ENCODE data around the gene DMRT1. TPM values are rescaled to one million over a fixed set of nuclear protein-coding genes. Genes with fewer than 3 reads are reported as not detected.

DMRT1 gene
- total and polyA plus RNA-seq, 3 experiments from 2014 or later: not detected

GRCh38 chr9:875119-875962, 33.8 kb downstream of the DMRT1 start:
- ChIA-PET POLR2A (no interaction called here), CTCF (no interaction called here)
- Mint-ChIP-seq H3K27ac (no peak overlapping the region), H3K27me3 (peaks cover 20 to 33% of the 10 kb centered on the region in 2 donors), H3K4me3 (no peak overlapping the region), H3K36me3 (no peaks in the 10 kb centered on the region), H3K4me1 (peaks cover 0 to 8% (median 0%) of the 10 kb centered on the region in 3 donors), H3K9me3 (no peaks in the 10 kb centered on the region)
- Histone ChIP-seq H3K27ac (ENCODE audit: low read depth, low read length) (no peak overlapping the region), H3K4me1 (ENCODE audit: insufficient read depth, low read length) (no peaks in the 10 kb centered on the region), H3K27me3 (ENCODE audit: insufficient read depth, low read length, poor library complexity, severe bottlenecking) (no peaks in the 10 kb centered on the region), H3K4me3 (ENCODE audit: low read length) (no peak overlapping the region), H3K9me3 (ENCODE audit: low read length) (no peaks in the 10 kb centered on the region), H3K36me3 (ENCODE audit: insufficient read depth, low read length) (no peaks in the 10 kb centered on the region)
- no peak for DNase-seq

GRCh38 chr9:876425-876824, 34.9 kb downstream of the DMRT1 start:
- H3K27me3 Mint-ChIP-seq: peaks cover 21 to 38% of the 10 kb centered on the region in 2 donors
- Histone ChIP-seq H3K36me3 (ENCODE audit: insufficient read depth, low read length) (no peaks in the 10 kb centered on the region), H3K4me1 (ENCODE audit: insufficient read depth, low read length) (no peaks in the 10 kb centered on the region), H3K9me3 (ENCODE audit: low read length) (no peaks in the 10 kb centered on the region), H3K27me3 (ENCODE audit: insufficient read depth, low read length, poor library complexity, severe bottlenecking) (no peaks in the 10 kb centered on the region), H3K27ac (ENCODE audit: low read depth, low read length) (no peak overlapping the region), H3K4me3 (ENCODE audit: low read length) (no peak overlapping the region)
- H3K9me3 Mint-ChIP-seq: peaks cover 0 to 4% (median 0%) of the 10 kb centered on the region in 5 donors
- ChIA-PET CTCF (no interaction called here), POLR2A (no interaction called here)
- H3K36me3 Mint-ChIP-seq: no peaks in the 10 kb centered on the region
- H3K4me1 Mint-ChIP-seq: peaks cover 9 to 19% (median 10%) of the 10 kb centered on the region in 3 donors
- no peak overlapping the region for H3K4me3 Mint-ChIP-seq
- no peak for DNase-seq
- no peak overlapping the region for H3K27ac Mint-ChIP-seq

- Mint-ChIP-seq H3K4me1 (peaks cover 9 to 23% (median 12%) of the 10 kb centered on the region in 3 donors), H3K36me3 (no peaks in the 10 kb centered on the region), H3K27me3 (peaks cover 30 to 46% of the 10 kb centered on the region in 2 donors), H3K9me3 (peaks cover 0 to 4% (median 0%) of the 10 kb centered on the region in 5 donors), H3K4me3 (no peak overlapping the region), H3K27ac (no peak overlapping the region)
- no peak overlapping the region for H3K27ac ChIP-seq (ENCODE audit: low read depth, low read length)
- CTCF ChIA-PET: no interaction called here
- no peaks in the 10 kb centered on the region for H3K36me3 ChIP-seq (ENCODE audit: insufficient read depth, low read length)
- H3K4me3 ChIP-seq (ENCODE audit: low read length): no peak overlapping the region
- no peak for DNase-seq
- no peaks in the 10 kb centered on the region for H3K4me1 ChIP-seq (ENCODE audit: insufficient read depth, low read length)
- POLR2A ChIA-PET: no interaction called here
- no peaks in the 10 kb centered on the region for H3K9me3 ChIP-seq (ENCODE audit: low read length)
- H3K27me3 ChIP-seq (ENCODE audit: insufficient read depth, low read length, poor library complexity, severe bottlenecking): no peaks in the 10 kb centered on the region
These were observed 36.7 kb downstream of the DMRT1 start for GRCh38 chr9:878239-878638.

GRCh38 chr9:880725-881124, 39.2 kb downstream of the DMRT1 start:
- Mint-ChIP-seq H3K27me3 (peaks cover 30 to 62% of the 10 kb centered on the region in 2 donors), H3K36me3 (no peaks in the 10 kb centered on the region), H3K4me1 (peaks cover 9 to 23% (median 12%) of the 10 kb centered on the region in 3 donors), H3K9me3 (peaks cover 0 to 4% (median 0%) of the 10 kb centered on the region in 5 donors), H3K27ac (no peak overlapping the region), H3K4me3 (no peak overlapping the region)
- Histone ChIP-seq H3K27ac (ENCODE audit: low read depth, low read length) (no peak overlapping the region), H3K4me3 (ENCODE audit: low read length) (no peak overlapping the region), H3K27me3 (ENCODE audit: insufficient read depth, low read length, poor library complexity, severe bottlenecking) (no peaks in the 10 kb centered on the region), H3K36me3 (ENCODE audit: insufficient read depth, low read length) (no peaks in the 10 kb centered on the region), H3K4me1 (ENCODE audit: insufficient read depth, low read length) (no peaks in the 10 kb centered on the region), H3K9me3 (ENCODE audit: low read length) (no peaks in the 10 kb centered on the region)
- peak in 1 of 5 donors; percentile 18 for DNase-seq
- ChIA-PET CTCF (no interaction called here), POLR2A (interaction anchor here (0.7 kb wide), 1 partner anchor 48 kb away, joined by 5 read pairs; no protein-coding TSS in a partner anchor)

- no peak overlapping the region for H3K27ac Mint-ChIP-seq
- Histone ChIP-seq H3K27me3 (ENCODE audit: insufficient read depth, low read length, poor library complexity, severe bottlenecking) (no peaks in the 10 kb centered on the region), H3K27ac (ENCODE audit: low read depth, low read length) (no peak overlapping the region), H3K4me1 (ENCODE audit: insufficient read depth, low read length) (no peaks in the 10 kb centered on the region), H3K4me3 (ENCODE audit: low read length) (no peak overlapping the region), H3K9me3 (ENCODE audit: low read length) (no peaks in the 10 kb centered on the region), H3K36me3 (ENCODE audit: insufficient read depth, low read length) (no peaks in the 10 kb centered on the region)
- H3K4me1 Mint-ChIP-seq: peaks cover 9 to 23% (median 12%) of the 10 kb centered on the region in 3 donors
- H3K9me3 Mint-ChIP-seq: peaks cover 0 to 4% (median 0%) of the 10 kb centered on the region in 5 donors
- H3K27me3 Mint-ChIP-seq: peaks cover 24 to 66% of the 10 kb centered on the region in 2 donors
- no peak overlapping the region for H3K4me3 Mint-ChIP-seq
- ChIA-PET CTCF (no interaction called here), POLR2A (no interaction called here)
- no peaks in the 10 kb centered on the region for H3K36me3 Mint-ChIP-seq
- DNase-seq: no peak
These were observed 41.0 kb downstream of the DMRT1 start for GRCh38 chr9:882416-882924.

- Histone ChIP-seq H3K4me3 (ENCODE audit: low read length) (no peak overlapping the region), H3K27ac (ENCODE audit: low read depth, low read length) (no peak overlapping the region), H3K27me3 (ENCODE audit: insufficient read depth, low read length, poor library complexity, severe bottlenecking) (no peaks in the 10 kb centered on the region), H3K36me3 (ENCODE audit: insufficient read depth, low read length) (no peaks in the 10 kb centered on the region), H3K9me3 (ENCODE audit: low read length) (no peaks in the 10 kb centered on the region), H3K4me1 (ENCODE audit: insufficient read depth, low read length) (no peaks in the 10 kb centered on the region)
- Mint-ChIP-seq H3K27ac (no peak overlapping the region), H3K4me1 (peaks cover 9 to 23% (median 12%) of the 10 kb centered on the region in 3 donors), H3K9me3 (peaks cover 0 to 4% (median 0%) of the 10 kb centered on the region in 5 donors), H3K27me3 (peaks cover 24 to 63% of the 10 kb centered on the region in 2 donors), H3K4me3 (no peak overlapping the region), H3K36me3 (no peaks in the 10 kb centered on the region)
- CTCF ChIA-PET: no interaction called here
- POLR2A ChIA-PET: no interaction called here
- no peak for DNase-seq
These were observed 41.5 kb downstream of the DMRT1 start for GRCh38 chr9:883011-883410.

- Mint-ChIP-seq H3K27me3 (peaks cover 11 to 45% of the 10 kb centered on the region in 2 donors), H3K36me3 (no peaks in the 10 kb centered on the region), H3K4me1 (peaks cover 0 to 2% (median 0%) of the 10 kb centered on the region in 3 donors), H3K4me3 (no peak overlapping the region), H3K9me3 (no peaks in the 10 kb centered on the region), H3K27ac (no peak overlapping the region)
- ChIA-PET POLR2A (no interaction called here), CTCF (no interaction called here)
- H3K9me3 ChIP-seq (ENCODE audit: low read length): no peaks in the 10 kb centered on the region
- H3K36me3 ChIP-seq (ENCODE audit: insufficient read depth, low read length): no peaks in the 10 kb centered on the region
- no peaks in the 10 kb centered on the region for H3K27me3 ChIP-seq (ENCODE audit: insufficient read depth, low read length, poor library complexity, severe bottlenecking)
- H3K4me3 ChIP-seq (ENCODE audit: low read length): no peak overlapping the region
- no peak for DNase-seq
- H3K4me1 ChIP-seq (ENCODE audit: insufficient read depth, low read length): no peaks in the 10 kb centered on the region
- no peak overlapping the region for H3K27ac ChIP-seq (ENCODE audit: low read depth, low read length)
These were observed 45.4 kb downstream of the DMRT1 start for GRCh38 chr9:886886-887285.

- POLR2A ChIA-PET: no interaction called here
- H3K4me1 Mint-ChIP-seq: peaks cover 7 to 16% (median 9%) of the 10 kb centered on the region in 3 donors
These were observed 50.6 kb downstream of the DMRT1 start for GRCh38 chr9:892123-892522.

More at GRCh38 chr9:892123-892522, 50.6 kb downstream of the DMRT1 start:
- H3K9me3 Mint-ChIP-seq: no peaks in the 10 kb centered on the region
- H3K27me3 ChIP-seq (ENCODE audit: insufficient read depth, low read length, poor library complexity, severe bottlenecking): no peaks in the 10 kb centered on the region
- no peak overlapping the region for H3K27ac ChIP-seq (ENCODE audit: low read depth, low read length)
- H3K4me3 Mint-ChIP-seq: no peak overlapping the region
- H3K36me3 Mint-ChIP-seq: no peaks in the 10 kb centered on the region
- H3K27ac Mint-ChIP-seq: no peak overlapping the region
- H3K9me3 ChIP-seq (ENCODE audit: low read length): no peaks in the 10 kb centered on the region
- no peak for DNase-seq
- CTCF ChIA-PET: no interaction called here
- H3K36me3 ChIP-seq (ENCODE audit: insufficient read depth, low read length): no peaks in the 10 kb centered on the region
- H3K4me3 ChIP-seq (ENCODE audit: low read length): no peak overlapping the region
- no peaks in the 10 kb centered on the region for H3K4me1 ChIP-seq (ENCODE audit: insufficient read depth, low read length)
- H3K27me3 Mint-ChIP-seq: peaks cover 6 to 12% of the 10 kb centered on the region in 2 donors

All from CD8-positive, alpha-beta memory T cell (primary cell).